Uterus (tissue), 4 donors: ENCODE data around the gene GAS2L1. TPM values are rescaled to one million over a fixed set of nuclear protein-coding genes. Genes with fewer than 3 reads are reported as not detected.

Experiments
- DNase-seq, 2 donors: peaks; one replicate each; pipeline ENCODE4 v3.0.0-alpha.2; 2019 to 2020
- H3K27ac ChIP-seq, 2 donors: fragments of 200-600 bp; sonication (generic); 1 replicate in 1 of 2; 2 replicates in 1 of 2; pipeline ENCODE4 v1.5.1; 2016 to 2018
- H3K27me3 ChIP-seq, 2 donors: fragments of 200-600 bp; sonication (generic); one replicate each; pipeline ENCODE4 v1.5.1; 2018 to 2019; ENCODE audit warnings: control low read depth in 1 of 2
- H3K36me3 ChIP-seq, 2 donors: fragments of 200-600 bp; sonication (generic); one replicate each; pipeline ENCODE4 v1.5.1; 2019; ENCODE audit warnings: control low read depth in 1 of 2
- H3K4me1 ChIP-seq, 2 donors: fragments of 200-600 bp; sonication (generic); one replicate each; pipeline ENCODE4 v1.5.1; 2018 to 2019; ENCODE audit warnings: control low read depth in 1 of 2
- H3K4me3 ChIP-seq, 2 donors: fragments of 200-600 bp; sonication (generic); 1 replicate in 1 of 2; 2 replicates in 1 of 2; pipeline ENCODE4 v1.5.1; 2018 to 2019; ENCODE audit warnings: mild to moderate bottlenecking in 1 of 2
- H3K9me3 ChIP-seq, 2 donors: fragments of 200-600 bp; sonication (generic); one replicate each; pipeline ENCODE4 v1.5.1; 2019; ENCODE audit warnings: control low read depth in 1 of 2
- CTCF ChIP-seq, 4 experiments: fragments of 200-600 bp in 2 of 4; fragments of 450-650 bp in 2 of 4; sonication (generic) in 2 of 4; IDR thresholded peaks; one replicate each; pipeline ENCODE4 v1.5.1; 2016 to 2019; ENCODE audit warnings: antibody characterized with exemption in 4 of 4, mild to moderate bottlenecking in 2 of 4, moderate library complexity in 1 of 4
- POLR2A ChIP-seq, 2 donors: fragments of 450-650 bp; IDR thresholded peaks; one replicate each; pipeline ENCODE4 v1.6.1; 2016; ENCODE audit warnings: antibody characterized with exemption in 2 of 2, mild to moderate bottlenecking in 1 of 2, moderate library complexity in 1 of 2
- intact Hi-C: fragments of 100-400 bp; cut with DNase I; formaldehyde crosslinking; loops from one replicate; pipeline ENCODE4 v1.15.1; 2023; ENCODE audit warnings: low total_unique reads
- total RNA-seq, 4 donors: library from RNA; depleted of rRNA in 3 of 4; stranded (reverse); fragments of >200 nt in 3 of 4; gene quantifications; one replicate each; pipeline versions ENCODE4 v1.1.0 to v1.2.4, GENCODE V29; 2014 to 2023
- donor health status: DM: yes; HTN: yes; CAD: no.

Gene GAS2L1
- total RNA-seq, 4 donors from 2014 or later, result 2.4 to 29.6 (median 11.9) TPM

GRCh38 chr22:29312218-29313125, 6.0 kb downstream of the GAS2L1 start:
- peaks cover 7 to 54% of the 10 kb centered on the region in 2 donors for H3K4me1 ChIP-seq

GRCh38 chr22:29313126-29313575, 6.7 kb downstream of the GAS2L1 start:
- Histone ChIP-seq H3K27ac (no peak overlapping the region), H3K9me3 (no peaks in the 10 kb centered on the region), H3K36me3 (no peaks in the 10 kb centered on the region), H3K4me1 (peaks cover 7 to 47% of the 10 kb centered on the region in 2 donors), H3K4me3 (no peak overlapping the region), H3K27me3 (peaks cover 17 to 21% of the 10 kb centered on the region in 2 donors)
- peak in 1 of 2 donors; percentile 35 for DNase-seq
- TF ChIP-seq CTCF (IDR thresholded peaks at IDR 0.05) (peak in 3 of 4 experiments; percentile 42 to 48 (median 42)), POLR2A (IDR thresholded peaks at IDR 0.05) (no peak)
- intact Hi-C loops, result no loop called here

More at GRCh38 chr22:29312218-29313125, 6.0 kb downstream of the GAS2L1 start:
- no peak for TF ChIP-seq POLR2A (IDR thresholded peaks at IDR 0.05)
- TF ChIP-seq CTCF (IDR thresholded peaks at IDR 0.05), result no peak
- no peak for DNase-seq
- no peaks in the 10 kb centered on the region for H3K9me3 ChIP-seq
- H3K36me3 ChIP-seq, result no peaks in the 10 kb centered on the region
- intact Hi-C loops, result no loop called here
- H3K27ac ChIP-seq, result no peak overlapping the region
- H3K27me3 ChIP-seq, result peaks cover 17 to 21% of the 10 kb centered on the region in 2 donors
- no peak overlapping the region for H3K4me3 ChIP-seq

- Histone ChIP-seq H3K27me3 (peaks cover 17 to 21% of the 10 kb centered on the region in 2 donors), H3K4me3 (no peak overlapping the region), H3K4me1 (peaks cover 7 to 41% of the 10 kb centered on the region in 2 donors), H3K27ac (no peak overlapping the region), H3K9me3 (no peaks in the 10 kb centered on the region), H3K36me3 (no peaks in the 10 kb centered on the region)
- no peak for TF ChIP-seq CTCF (IDR thresholded peaks at IDR 0.05)
- TF ChIP-seq POLR2A (IDR thresholded peaks at IDR 0.05), result no peak
- intact Hi-C loops, result no loop called here
- DNase-seq, result no peak
Measured at GRCh38 chr22:29313576-29314466, 7.4 kb downstream of the GAS2L1 start.

GRCh38 chr22:29314537-29315285, 8.3 kb downstream of the GAS2L1 start:
- Histone ChIP-seq H3K4me1 (peaks cover 7 to 41% of the 10 kb centered on the region in 2 donors), H3K9me3 (no peaks in the 10 kb centered on the region), H3K27me3 (peaks cover 17 to 21% of the 10 kb centered on the region in 2 donors), H3K36me3 (no peaks in the 10 kb centered on the region), H3K4me3 (no peak overlapping the region), H3K27ac (no peak overlapping the region)
- intact Hi-C loops, result no loop called here
- DNase-seq, result no peak
- TF ChIP-seq CTCF (IDR thresholded peaks at IDR 0.05) (no peak), POLR2A (IDR thresholded peaks at IDR 0.05) (peak in 1 of 2 donors; percentile 6)
